Natural killer cell treated with Interleukin-12 subunit alpha and Interleukin-12 subunit beta and Interleukin-15 and Interleukin-18, amount 100 ng/mL, for 72 hours (primary cell): ENCODE results near the gene TBRG1. TPM values are rescaled to one million over a fixed set of nuclear protein-coding genes. Genes with fewer than 3 reads are reported as not detected.

Experiments
- ATAC-seq, 2 donors: fragments of 150-1000 bp; cut with Tn5 transposase in 1 of 2; sonication (Bioruptor Pico), chemical (Tn5 transposase) in 1 of 2; 2 replicates each; pipeline ENCODE4 v1.10.0; 2021
- DNase-seq: peaks from one replicate; pipeline ENCODE4 v3.0.0; 2022; ENCODE audit warnings: low spot score
- H3K27ac Mint-ChIP-seq, 2 donors: 1 replicate in 1 of 2; 2 replicates in 1 of 2; pipeline ENCODE4 v1.8.0; 2022; ENCODE audit warnings: mixed read lengths in 2 of 2, mild to moderate bottlenecking in 1 of 2, moderate library complexity in 1 of 2
- H3K27me3 Mint-ChIP-seq, 2 donors: 1 replicate in 1 of 2; 2 replicates in 1 of 2; pipeline ENCODE4 v1.8.0; 2022; ENCODE audit warnings: mixed read lengths in 2 of 2
- H3K36me3 Mint-ChIP-seq: one replicate; pipeline ENCODE4 v1.8.0; 2022; ENCODE audit warnings: mixed read lengths
- H3K4me1 Mint-ChIP-seq, 2 donors: 1 replicate in 1 of 2; 2 replicates in 1 of 2; pipeline ENCODE4 v1.8.0; 2022; ENCODE audit warnings: low read depth in 2 of 2, mixed read lengths in 2 of 2, mild to moderate bottlenecking in 1 of 2
- H3K4me3 Mint-ChIP-seq: one replicate; pipeline ENCODE4 v1.8.0; 2022; ENCODE audit warnings: mixed read lengths
- H3K9me3 Mint-ChIP-seq: 2 replicates; pipeline ENCODE4 v1.8.0; 2022; ENCODE audit warnings: mixed read lengths
- total RNA-seq, 2 donors: library from RNA; stranded (reverse); gene quantifications; one replicate each; pipeline ENCODE4 v1.2.3, GENCODE V29; 2022

The TBRG1 gene
- total RNA-seq = 10 to 100 TPM; 38.2 to 47.7 TPM

- ATAC-seq (peak; percentile 98 to 99), DNase-seq (peak; percentile 92)
- H3K4me3 Mint-ChIP-seq = peak within 1 kb of the TSS; percentile 94
- peaks cover 24 to 32% of the 10 kb centered on the region in 2 donors for H3K4me1 Mint-ChIP-seq
- H3K36me3 Mint-ChIP-seq = peaks cover 12% of the 10 kb centered on the region
- peaks cover 12 to 21% of the 10 kb centered on the region in 2 donors for H3K27me3 Mint-ChIP-seq
- peak within 1 kb of the TSS; percentile 93 to 97 for H3K27ac Mint-ChIP-seq
- no peaks in the 10 kb centered on the region for H3K9me3 Mint-ChIP-seq
Measured at GRCh38 chr11:124622531-124623451, at the start of gene TBRG1. TBRG1 (plus strand) TSS chr11:124622864; CDS start chr11:124623084, 220 bp downstream.

GRCh38 chr11:124577716-124578427, 44.8 kb upstream of the TBRG1 start:
- DNase-seq = no peak
- H3K36me3 Mint-ChIP-seq = no peaks in the 10 kb centered on the region
- H3K27ac Mint-ChIP-seq = no peak overlapping the region
- no peaks in the 10 kb centered on the region for H3K9me3 Mint-ChIP-seq
- no peak for ATAC-seq
- H3K4me1 Mint-ChIP-seq = no peaks in the 10 kb centered on the region
- H3K4me3 Mint-ChIP-seq = no peak overlapping the region
- H3K27me3 Mint-ChIP-seq = peaks cover 17 to 22% of the 10 kb centered on the region in 2 donors

GRCh38 chr11:124578761-124579160, 43.9 kb upstream of the TBRG1 start:
- Mint-ChIP-seq H3K27me3 (peaks cover 13 to 19% of the 10 kb centered on the region in 2 donors), H3K27ac (no peak overlapping the region), H3K4me1 (no peaks in the 10 kb centered on the region), H3K36me3 (no peaks in the 10 kb centered on the region), H3K9me3 (no peaks in the 10 kb centered on the region), H3K4me3 (no peak overlapping the region)
- ATAC-seq (no peak), DNase-seq (no peak)

- Mint-ChIP-seq H3K27me3 (peaks cover 8 to 15% of the 10 kb centered on the region in 2 donors), H3K36me3 (no peaks in the 10 kb centered on the region), H3K4me1 (peaks cover 0 to 2% of the 10 kb centered on the region in 2 donors), H3K4me3 (no peak overlapping the region), H3K9me3 (no peaks in the 10 kb centered on the region), H3K27ac (no peak overlapping the region)
- DNase-seq (no peak), ATAC-seq (no peak)
Measured at GRCh38 chr11:124581817-124582216, 40.8 kb upstream of the TBRG1 start.

- no peaks in the 10 kb centered on the region for H3K36me3 Mint-ChIP-seq
- no peak for DNase-seq
- H3K9me3 Mint-ChIP-seq = no peaks in the 10 kb centered on the region
- peaks cover 0 to 2% of the 10 kb centered on the region in 2 donors for H3K4me1 Mint-ChIP-seq
- no peak overlapping the region for H3K27ac Mint-ChIP-seq
- H3K4me3 Mint-ChIP-seq = no peak overlapping the region
- peaks cover 16 to 21% of the 10 kb centered on the region in 2 donors for H3K27me3 Mint-ChIP-seq
- ATAC-seq = no peak
Measured at GRCh38 chr11:124582565-124582964, 40.1 kb upstream of the TBRG1 start.

GRCh38 chr11:124583781-124584180, 38.9 kb upstream of the TBRG1 start:
- Mint-ChIP-seq H3K27ac (no peak overlapping the region), H3K4me3 (no peak overlapping the region), H3K4me1 (peaks cover 0 to 2% of the 10 kb centered on the region in 2 donors), H3K9me3 (no peaks in the 10 kb centered on the region), H3K36me3 (no peaks in the 10 kb centered on the region), H3K27me3 (peaks cover 21 to 23% of the 10 kb centered on the region in 2 donors)
- DNase-seq (no peak), ATAC-seq (no peak)

GRCh38 chr11:124584681-124585372, 37.8 kb upstream of the TBRG1 start:
- no peaks in the 10 kb centered on the region for H3K36me3 Mint-ChIP-seq
- no peak overlapping the region for H3K27ac Mint-ChIP-seq

GRCh38 chr11:124586238-124586860, 36.3 kb upstream of the TBRG1 start:
- peaks cover 0 to 2% of the 10 kb centered on the region in 2 donors for H3K4me1 Mint-ChIP-seq
- no peak for ATAC-seq
- no peak overlapping the region for H3K27ac Mint-ChIP-seq
- H3K27me3 Mint-ChIP-seq = peaks cover 17 to 29% of the 10 kb centered on the region in 2 donors
- no peak for DNase-seq
- H3K9me3 Mint-ChIP-seq = no peaks in the 10 kb centered on the region
- H3K36me3 Mint-ChIP-seq = no peaks in the 10 kb centered on the region
- no peak overlapping the region for H3K4me3 Mint-ChIP-seq

More at GRCh38 chr11:124584681-124585372, 37.8 kb upstream of the TBRG1 start:
- DNase-seq (no peak), ATAC-seq (peak in 1 of 2 donors; percentile 53)
- Mint-ChIP-seq H3K9me3 (no peaks in the 10 kb centered on the region), H3K4me3 (no peak overlapping the region), H3K4me1 (peaks cover 0 to 2% of the 10 kb centered on the region in 2 donors), H3K27me3 (peaks cover 22 to 23% of the 10 kb centered on the region in 2 donors)

GRCh38 chr11:124591430-124591829, 31.2 kb upstream of the TBRG1 start:
- peaks cover 0 to under 1% of the 10 kb centered on the region in 2 donors for H3K4me1 Mint-ChIP-seq
- no peak for ATAC-seq
- no peak for DNase-seq
- H3K27ac Mint-ChIP-seq = no peak overlapping the region
- H3K4me3 Mint-ChIP-seq = no peak overlapping the region
- no peaks in the 10 kb centered on the region for H3K9me3 Mint-ChIP-seq
- H3K36me3 Mint-ChIP-seq = no peaks in the 10 kb centered on the region
- H3K27me3 Mint-ChIP-seq = peaks cover 17 to 34% of the 10 kb centered on the region in 2 donors

- H3K4me1 Mint-ChIP-seq = no peaks in the 10 kb centered on the region
- H3K27me3 Mint-ChIP-seq = peaks cover 14 to 34% of the 10 kb centered on the region in 2 donors
- no peak for DNase-seq
- ATAC-seq = no peak
- no peak overlapping the region for H3K27ac Mint-ChIP-seq
- no peaks in the 10 kb centered on the region for H3K9me3 Mint-ChIP-seq
- H3K4me3 Mint-ChIP-seq = no peak overlapping the region
- no peaks in the 10 kb centered on the region for H3K36me3 Mint-ChIP-seq
Measured at GRCh38 chr11:124592627-124593026, 30.0 kb upstream of the TBRG1 start.

GRCh38 chr11:124595302-124595701, 27.4 kb upstream of the TBRG1 start:
- no peaks in the 10 kb centered on the region for H3K4me1 Mint-ChIP-seq
- ATAC-seq (no peak), DNase-seq (no peak)
- no peak overlapping the region for H3K4me3 Mint-ChIP-seq
- H3K27ac Mint-ChIP-seq = no peak overlapping the region
- no peaks in the 10 kb centered on the region for H3K36me3 Mint-ChIP-seq
- peaks cover 18 to 34% of the 10 kb centered on the region in 2 donors for H3K27me3 Mint-ChIP-seq
- no peaks in the 10 kb centered on the region for H3K9me3 Mint-ChIP-seq

GRCh38 chr11:124597626-124598025, 25.0 kb upstream of the TBRG1 start:
- Mint-ChIP-seq H3K9me3 (no peaks in the 10 kb centered on the region), H3K4me3 (no peak overlapping the region), H3K36me3 (no peaks in the 10 kb centered on the region), H3K4me1 (no peaks in the 10 kb centered on the region), H3K27me3 (peaks cover 26 to 42% of the 10 kb centered on the region in 2 donors), H3K27ac (no peak overlapping the region)
- DNase-seq (no peak), ATAC-seq (no peak)
